ENCODE results near the gene ADPRHL1.

ADPRHL1 gene

DNA sequence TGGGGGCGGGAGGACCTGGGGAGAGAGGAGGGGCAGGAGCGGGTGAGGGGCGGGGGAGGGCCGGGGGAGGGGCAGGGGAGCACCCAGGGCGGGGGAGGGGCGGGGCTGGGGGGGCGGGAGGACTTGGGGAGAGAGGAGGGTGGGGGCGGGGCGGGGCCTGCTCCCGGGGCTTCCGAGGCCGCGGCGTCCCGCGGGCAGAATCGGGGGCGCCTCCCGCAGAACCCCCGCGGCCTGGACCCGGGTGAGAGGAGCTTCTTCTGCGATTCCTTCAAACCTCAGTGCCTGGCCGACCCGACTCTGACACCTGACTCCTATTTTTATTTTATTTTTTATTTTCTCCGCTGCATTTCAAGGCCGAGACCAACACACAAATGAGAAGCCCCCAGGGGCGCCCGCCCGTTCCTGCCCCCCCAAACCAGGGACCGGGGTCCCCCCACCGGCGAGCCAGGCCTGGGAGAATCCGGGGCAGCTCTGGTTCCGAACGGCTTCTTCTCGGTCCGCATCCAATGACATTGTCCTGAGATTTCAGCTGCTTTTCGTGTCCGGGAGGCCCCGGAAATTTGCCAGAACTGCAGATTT, 88.9 kb downstream of the ADPRHL1 start:
- Mint-ChIP-seq H3K4me3 (peak overlapping the region; percentile 33), H3K36me3 (ENCODE audit: insufficient read depth) (no peaks in the 10 kb centered on the region)
- DNase-seq, result no peak

DNA sequence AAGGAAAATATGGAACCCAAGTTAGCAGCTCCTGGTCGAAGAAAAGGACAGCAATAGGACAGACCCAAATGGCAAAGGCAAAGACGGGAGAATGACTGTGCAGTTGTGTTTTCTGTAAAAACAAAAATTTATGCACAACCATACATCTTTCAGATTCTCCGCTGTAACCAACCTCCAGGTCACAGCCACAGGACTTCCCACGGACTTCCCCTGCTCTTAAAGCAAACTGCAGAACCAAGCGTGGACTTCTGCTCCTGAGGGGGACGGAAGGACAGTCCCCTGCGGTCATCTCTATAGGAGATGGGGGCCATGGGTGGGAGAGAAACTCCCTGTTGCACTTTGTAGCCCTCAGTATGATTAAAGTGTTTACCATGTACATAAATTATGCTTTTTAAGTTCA, 91.9 kb downstream of the ADPRHL1 start:
- H3K36me3 Mint-ChIP-seq (ENCODE audit: insufficient read depth), result no peaks in the 10 kb centered on the region
- H3K9me3 Mint-ChIP-seq, result no peaks in the 10 kb centered on the region
- peaks cover 29 to 57% of the 10 kb centered on the region in 2 donors for H3K27me3 Mint-ChIP-seq
- peaks cover 0 to 1% of the 10 kb centered on the region in 2 donors for H3K4me1 Mint-ChIP-seq (ENCODE audit: low read depth in 2 of 2)
- H3K27ac Mint-ChIP-seq, result no peak overlapping the region
- no peak for DNase-seq
- H3K4me3 Mint-ChIP-seq, result no peak overlapping the region
- peak; percentile 27 for ATAC-seq (replicated peaks)

More for the DNA sequence above, 88.9 kb downstream of the ADPRHL1 start:
- H3K9me3 Mint-ChIP-seq, result no peaks in the 10 kb centered on the region
- peaks cover 0 to 1% of the 10 kb centered on the region in 2 donors for H3K4me1 Mint-ChIP-seq (ENCODE audit: low read depth in 2 of 2)
- peaks cover 23 to 56% of the 10 kb centered on the region in 2 donors for H3K27me3 Mint-ChIP-seq
- no peak for ATAC-seq (replicated peaks)
- no peak overlapping the region for H3K27ac Mint-ChIP-seq

DNA sequence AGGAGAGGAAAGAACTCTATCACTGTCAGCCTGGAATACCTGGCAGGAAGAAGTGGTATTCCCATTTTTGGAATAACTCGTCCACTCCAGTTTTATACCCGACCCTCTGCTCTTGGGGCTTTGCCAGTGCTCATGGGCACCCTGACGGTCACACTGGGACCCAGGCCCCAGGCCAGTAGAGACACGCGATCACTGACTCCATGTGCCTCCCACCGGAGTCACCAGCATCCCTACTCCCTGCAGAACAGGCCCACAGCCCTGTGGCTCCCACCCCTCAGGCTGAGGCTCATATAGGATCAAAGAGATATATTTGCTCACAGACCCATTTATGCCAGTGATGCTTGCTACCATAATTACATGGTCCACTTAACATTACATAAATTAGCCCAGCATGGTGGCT, 92.8 kb downstream of the ADPRHL1 start:
- no peak for DNase-seq
- H3K4me1 Mint-ChIP-seq (ENCODE audit: low read depth in 2 of 2), result peaks cover 0 to 1% of the 10 kb centered on the region in 2 donors
- H3K36me3 Mint-ChIP-seq (ENCODE audit: insufficient read depth), result no peaks in the 10 kb centered on the region
- no peaks in the 10 kb centered on the region for H3K9me3 Mint-ChIP-seq
- H3K27ac Mint-ChIP-seq, result no peak overlapping the region
- no peak for ATAC-seq (replicated peaks)
- no peak overlapping the region for H3K4me3 Mint-ChIP-seq
- H3K27me3 Mint-ChIP-seq, result peaks cover 27 to 53% of the 10 kb centered on the region in 2 donors

DNA sequence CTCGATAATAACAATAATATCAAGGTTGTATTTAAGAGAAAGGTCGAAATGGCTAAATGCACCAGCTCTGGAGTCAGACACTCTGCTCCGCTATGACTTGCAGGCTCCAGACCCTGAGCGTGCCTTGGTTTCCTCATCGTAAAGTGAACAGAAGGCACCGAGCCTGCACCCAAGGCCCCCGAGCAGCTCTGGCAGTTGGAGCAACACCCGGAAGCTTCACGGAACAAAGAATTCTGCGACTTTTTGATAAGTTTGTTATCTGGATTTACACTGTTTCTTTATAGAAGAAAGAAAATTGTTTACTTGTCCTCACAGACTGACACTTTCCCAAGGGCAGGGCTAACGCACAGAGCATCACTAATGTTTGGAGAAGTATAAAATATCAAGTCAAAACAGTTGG, 93.7 kb downstream of the ADPRHL1 start:
- Mint-ChIP-seq H3K4me1 (ENCODE audit: low read depth in 2 of 2) (no peaks in the 10 kb centered on the region), H3K9me3 (no peaks in the 10 kb centered on the region), H3K27me3 (peaks cover 26 to 52% of the 10 kb centered on the region in 2 donors), H3K4me3 (no peak overlapping the region), H3K27ac (no peak overlapping the region), H3K36me3 (ENCODE audit: insufficient read depth) (no peaks in the 10 kb centered on the region)
- no peak for DNase-seq
- ATAC-seq (replicated peaks), result no peak

DNA sequence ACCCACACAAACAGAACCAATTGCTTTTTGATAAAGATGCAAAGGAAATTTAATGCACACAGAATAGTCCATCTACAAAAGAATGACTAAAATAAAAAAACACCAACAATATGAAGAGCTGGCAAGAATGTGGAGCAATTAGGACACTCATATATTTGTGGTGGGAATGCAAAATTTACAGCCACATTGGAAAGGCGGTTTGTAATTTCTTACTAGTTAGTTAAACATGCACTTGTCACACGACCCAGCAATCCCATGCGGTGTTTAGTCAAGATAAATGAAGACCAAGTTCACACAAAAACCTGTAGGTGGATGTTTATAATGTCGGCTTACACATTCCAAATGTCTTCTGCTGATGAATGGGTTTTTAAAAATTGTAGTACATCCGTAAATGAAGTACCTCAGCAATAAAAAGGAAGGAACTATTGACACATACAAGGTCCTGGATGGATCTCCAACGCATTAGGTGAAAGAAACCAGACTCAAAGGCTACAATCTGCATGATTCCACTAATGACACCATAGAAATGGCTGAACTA, 94.6 kb downstream of the ADPRHL1 start:
- ATAC-seq (replicated peaks) (no peak), DNase-seq (no peak)
- no peak overlapping the region for H3K4me3 Mint-ChIP-seq
- peaks cover 26 to 53% of the 10 kb centered on the region in 2 donors for H3K27me3 Mint-ChIP-seq
- no peaks in the 10 kb centered on the region for H3K4me1 Mint-ChIP-seq (ENCODE audit: low read depth in 2 of 2)
- no peaks in the 10 kb centered on the region for H3K36me3 Mint-ChIP-seq (ENCODE audit: insufficient read depth)
- no peak overlapping the region for H3K27ac Mint-ChIP-seq
- no peaks in the 10 kb centered on the region for H3K9me3 Mint-ChIP-seq

DNA sequence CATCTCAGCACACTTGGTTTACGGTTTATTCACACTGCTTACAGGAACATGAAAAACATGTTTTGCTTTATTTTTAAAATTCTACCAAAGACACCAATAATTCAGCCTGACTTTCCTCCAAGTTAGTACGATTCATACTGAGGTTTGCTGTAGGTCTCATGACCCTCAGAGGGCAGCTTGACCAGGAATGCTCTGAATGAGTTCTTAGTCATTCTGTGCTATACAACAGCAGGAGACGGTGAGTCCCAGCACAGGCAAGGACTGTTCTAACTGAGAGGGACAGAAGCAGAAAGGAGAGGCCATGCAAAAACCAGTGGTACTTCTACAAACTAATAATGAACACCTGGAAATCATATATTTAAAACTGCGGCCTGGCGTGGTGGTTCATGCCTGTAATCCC, 95.8 kb downstream of the ADPRHL1 start:
- H3K4me3 Mint-ChIP-seq, result no peak overlapping the region
- H3K27me3 Mint-ChIP-seq, result peaks cover 22 to 54% of the 10 kb centered on the region in 2 donors
- H3K36me3 Mint-ChIP-seq (ENCODE audit: insufficient read depth), result no peaks in the 10 kb centered on the region
- H3K9me3 Mint-ChIP-seq, result no peaks in the 10 kb centered on the region
- H3K27ac Mint-ChIP-seq, result no peak overlapping the region
- no peak for DNase-seq
- H3K4me1 Mint-ChIP-seq (ENCODE audit: low read depth in 2 of 2), result no peaks in the 10 kb centered on the region
- ATAC-seq (replicated peaks), result no peak

DNA sequence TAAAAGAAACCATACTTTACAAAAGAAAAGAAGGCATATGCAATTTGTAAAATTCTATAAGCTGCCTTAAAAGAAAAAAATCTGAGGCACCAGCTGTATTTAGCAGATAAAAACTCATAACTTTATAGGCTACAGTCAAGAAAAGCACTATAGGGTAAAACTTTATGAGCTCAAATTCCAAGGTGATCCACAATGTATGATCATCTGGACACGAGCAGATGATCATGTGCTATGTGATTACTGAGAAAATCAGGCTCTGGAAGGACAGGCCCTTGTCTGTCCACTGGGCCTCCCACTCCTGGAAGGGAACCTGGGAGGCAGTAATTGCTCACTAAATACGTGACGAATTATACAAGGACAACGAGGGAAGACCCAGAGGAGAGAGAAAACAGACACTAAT, 96.7 kb downstream of the ADPRHL1 start:
- Mint-ChIP-seq H3K27ac (no peak overlapping the region), H3K4me3 (no peak overlapping the region), H3K36me3 (ENCODE audit: insufficient read depth) (no peaks in the 10 kb centered on the region), H3K27me3 (peaks cover 17 to 49% of the 10 kb centered on the region in 2 donors), H3K4me1 (ENCODE audit: low read depth in 2 of 2) (no peaks in the 10 kb centered on the region), H3K9me3 (no peaks in the 10 kb centered on the region)
- ATAC-seq (replicated peaks) (no peak), DNase-seq (no peak)

DNA sequence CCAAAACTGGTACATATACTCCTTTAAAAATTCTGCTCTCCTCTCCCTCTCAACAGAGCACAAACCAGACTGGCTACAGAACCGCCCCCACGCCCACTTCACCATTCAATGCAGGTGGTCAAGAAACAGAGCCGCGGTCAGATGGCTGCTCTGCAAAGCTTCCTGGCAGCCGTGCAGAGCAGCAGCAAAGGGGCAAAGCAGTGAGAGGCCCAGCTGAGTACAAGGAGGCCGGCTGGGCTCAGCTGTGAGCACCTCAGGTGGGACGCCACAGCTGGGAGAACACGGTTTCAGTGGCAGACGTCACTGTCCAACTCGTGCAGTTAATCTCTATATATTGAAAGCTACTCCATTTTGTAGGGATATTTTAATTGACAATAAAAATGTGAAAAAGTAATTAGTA, 97.7 kb downstream of the ADPRHL1 start:
- peaks cover 15 to 50% of the 10 kb centered on the region in 2 donors for H3K27me3 Mint-ChIP-seq
- H3K27ac Mint-ChIP-seq, result no peak overlapping the region
- no peak for DNase-seq
- no peaks in the 10 kb centered on the region for H3K4me1 Mint-ChIP-seq (ENCODE audit: low read depth in 2 of 2)
- H3K4me3 Mint-ChIP-seq, result no peak overlapping the region
- no peak for ATAC-seq (replicated peaks)
- H3K9me3 Mint-ChIP-seq, result no peaks in the 10 kb centered on the region
- no peaks in the 10 kb centered on the region for H3K36me3 Mint-ChIP-seq (ENCODE audit: insufficient read depth)

DNA sequence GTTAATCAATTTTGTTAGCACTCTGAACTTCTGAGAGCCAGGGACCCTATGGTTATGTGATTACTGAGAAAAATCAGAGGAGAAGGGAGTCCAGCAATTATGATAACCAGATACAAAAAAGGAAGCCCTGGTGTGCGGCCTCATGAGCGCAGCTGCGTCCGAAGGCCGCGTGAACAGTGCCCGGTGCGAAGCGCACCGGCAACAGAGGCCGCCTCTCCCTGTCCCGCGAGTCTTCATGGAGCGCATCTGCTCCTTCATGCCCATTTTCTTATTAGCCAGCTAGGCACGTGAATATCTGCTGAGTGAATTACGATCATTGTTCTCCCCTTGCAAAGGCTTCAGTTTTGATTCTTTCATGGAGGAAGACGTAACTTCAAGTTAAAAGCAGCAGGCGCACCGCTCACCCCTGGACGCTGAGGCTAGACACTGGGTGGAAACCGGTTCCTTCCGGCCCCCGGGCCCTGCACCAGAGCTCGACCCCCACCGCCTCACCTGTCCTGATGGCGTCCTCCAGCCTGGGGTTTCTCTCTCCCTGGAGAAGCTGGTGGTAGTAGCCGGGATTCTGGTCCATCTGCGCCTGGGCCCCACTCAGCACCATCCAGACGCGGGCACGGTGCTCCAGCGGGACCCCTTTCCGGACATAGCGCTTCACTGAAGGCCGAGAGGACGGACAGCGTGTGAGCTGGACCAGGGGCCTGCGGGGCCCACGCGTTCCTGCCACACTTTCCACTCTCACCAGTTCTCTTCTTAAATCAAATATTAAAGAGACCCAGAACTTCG, 98.3 kb downstream of the ADPRHL1 start:
- H3K9me3 Mint-ChIP-seq, result no peaks in the 10 kb centered on the region
- no peaks in the 10 kb centered on the region for H3K4me1 Mint-ChIP-seq (ENCODE audit: low read depth in 2 of 2)
- no peaks in the 10 kb centered on the region for H3K36me3 Mint-ChIP-seq (ENCODE audit: insufficient read depth)
- ATAC-seq (replicated peaks), result no peak
- no peak for DNase-seq
- peaks cover 21 to 50% of the 10 kb centered on the region in 2 donors for H3K27me3 Mint-ChIP-seq
- H3K27ac Mint-ChIP-seq, result no peak overlapping the region
- H3K4me3 Mint-ChIP-seq, result no peak overlapping the region

DNA sequence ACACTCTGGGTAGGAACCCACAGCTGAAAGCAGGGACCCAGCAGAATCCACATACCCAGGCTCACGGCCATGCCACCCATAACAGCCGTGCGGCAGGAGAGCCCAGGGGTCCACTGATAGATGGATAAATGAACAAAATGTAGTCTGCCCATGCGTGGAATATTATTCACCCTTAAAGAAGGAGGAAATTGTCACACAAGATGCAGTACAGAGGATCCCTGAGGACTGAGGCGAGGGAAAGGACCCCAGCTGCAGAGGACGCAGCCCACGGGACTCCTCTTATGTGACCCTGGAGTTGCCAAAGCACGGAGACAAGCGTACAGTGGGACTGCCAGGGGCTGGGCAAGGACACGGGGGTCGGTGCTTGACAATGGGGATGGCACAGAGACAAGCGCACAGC, 100.0 kb downstream of the ADPRHL1 start:
- Mint-ChIP-seq H3K27me3 (peaks cover 15 to 37% of the 10 kb centered on the region in 2 donors), H3K27ac (no peak overlapping the region), H3K4me3 (no peak overlapping the region), H3K4me1 (ENCODE audit: low read depth in 2 of 2) (no peaks in the 10 kb centered on the region), H3K36me3 (ENCODE audit: insufficient read depth) (no peaks in the 10 kb centered on the region), H3K9me3 (no peaks in the 10 kb centered on the region)
- no peak for ATAC-seq (replicated peaks)
- DNase-seq, result no peak

DNA sequence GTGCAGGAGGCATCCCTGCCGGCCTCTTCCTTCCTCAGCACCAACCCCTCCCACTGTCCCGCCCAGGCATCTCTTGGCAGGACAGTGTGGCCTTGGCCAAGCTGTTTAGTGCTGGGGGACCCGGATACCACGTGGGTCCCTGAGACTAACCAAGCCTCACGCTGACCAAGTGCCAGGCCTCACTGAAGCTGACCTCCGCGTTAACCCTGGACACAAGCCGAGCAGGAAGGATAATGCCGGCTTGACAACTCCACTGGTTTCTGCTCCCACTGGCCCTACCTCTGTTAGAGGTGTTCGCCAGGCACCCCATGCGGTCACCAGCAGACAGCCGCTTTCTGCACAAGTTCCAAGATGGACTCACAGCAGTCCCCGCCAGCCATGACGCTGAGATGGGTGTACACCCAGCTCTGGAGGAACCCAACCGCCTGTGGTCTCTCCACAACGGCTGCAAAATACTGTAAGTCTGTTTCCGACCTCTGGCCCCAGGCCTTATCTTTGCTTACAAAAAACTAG, 101.7 kb downstream of the ADPRHL1 start:
- no peaks in the 10 kb centered on the region for H3K9me3 Mint-ChIP-seq
- H3K4me3 Mint-ChIP-seq, result no peak overlapping the region
- no peaks in the 10 kb centered on the region for H3K4me1 Mint-ChIP-seq (ENCODE audit: low read depth in 2 of 2)
- ATAC-seq (replicated peaks) (no peak), DNase-seq (no peak)
- no peak overlapping the region for H3K27ac Mint-ChIP-seq
- no peaks in the 10 kb centered on the region for H3K36me3 Mint-ChIP-seq (ENCODE audit: insufficient read depth)
- H3K27me3 Mint-ChIP-seq, result peaks cover 15 to 34% of the 10 kb centered on the region in 2 donors

DNA sequence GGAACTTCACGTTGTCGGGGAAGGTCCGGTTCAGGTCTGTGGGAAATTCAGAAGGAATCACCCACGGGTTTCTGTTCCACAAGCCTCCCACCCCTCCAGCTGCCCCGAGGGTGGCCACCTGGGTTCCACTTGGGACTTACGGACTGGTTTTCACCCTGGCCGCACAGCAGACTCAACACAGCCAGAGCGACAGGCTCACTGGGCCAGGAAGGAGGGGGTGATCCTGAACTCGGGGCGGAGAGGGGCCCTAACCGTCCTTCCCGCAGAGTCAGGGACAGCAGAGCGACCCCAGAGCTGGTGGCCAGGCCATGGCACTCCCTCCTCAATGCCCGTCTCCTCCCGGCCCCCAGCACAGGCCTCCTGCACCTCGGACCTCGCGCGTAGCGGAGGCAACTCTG, 102.4 kb downstream of the ADPRHL1 start:
- H3K4me3 Mint-ChIP-seq, result no peak overlapping the region
- H3K27me3 Mint-ChIP-seq, result peaks cover 15 to 33% of the 10 kb centered on the region in 2 donors
- DNase-seq (no peak), ATAC-seq (replicated peaks) (no peak)
- no peaks in the 10 kb centered on the region for H3K36me3 Mint-ChIP-seq (ENCODE audit: insufficient read depth)
- H3K4me1 Mint-ChIP-seq (ENCODE audit: low read depth in 2 of 2), result no peaks in the 10 kb centered on the region
- no peak overlapping the region for H3K27ac Mint-ChIP-seq
- H3K9me3 Mint-ChIP-seq, result no peaks in the 10 kb centered on the region

DNA sequence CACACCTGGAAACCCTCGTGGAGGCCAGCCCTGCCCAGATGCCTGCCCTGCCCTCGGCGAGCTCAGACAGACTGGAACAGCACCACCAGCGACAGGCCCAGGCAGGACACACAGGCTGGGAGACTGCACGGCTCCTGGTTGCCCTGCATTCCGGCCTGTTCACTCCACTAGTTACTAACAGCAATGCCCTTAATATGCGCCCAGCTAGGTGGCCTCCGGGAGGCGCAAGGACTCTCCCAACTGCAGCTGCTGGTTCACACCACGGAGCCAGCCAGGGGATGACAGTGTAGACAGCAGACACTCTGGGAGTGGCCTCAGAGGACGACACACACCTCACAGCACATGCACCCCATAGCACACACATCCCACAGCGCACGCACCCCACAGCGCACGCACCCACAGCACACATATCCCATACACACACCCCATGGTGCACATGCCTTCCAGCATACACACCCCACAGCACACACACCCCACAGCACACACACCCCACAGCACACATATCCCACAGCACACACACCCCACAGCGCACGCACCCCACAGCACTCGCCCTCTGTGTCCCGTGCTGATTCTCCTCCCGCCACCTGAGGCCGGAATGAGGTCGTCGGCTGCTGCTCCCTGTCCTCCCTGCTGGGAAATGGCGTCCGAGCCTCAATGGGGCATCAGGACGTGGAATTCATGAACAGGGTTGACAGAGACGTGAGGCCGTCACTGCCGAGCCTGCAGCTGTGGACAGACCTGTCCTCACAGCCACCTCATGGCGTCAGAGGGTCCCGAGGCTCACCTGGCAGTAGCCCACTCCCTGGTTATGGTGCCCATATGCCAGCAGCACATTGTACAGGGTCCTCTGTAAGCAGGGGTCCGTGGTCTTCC, 103.0 kb downstream of the ADPRHL1 start:
- DNase-seq (no peak), ATAC-seq (replicated peaks) (no peak)
- peaks cover 10 to 32% of the 10 kb centered on the region in 2 donors for H3K27me3 Mint-ChIP-seq
- H3K36me3 Mint-ChIP-seq (ENCODE audit: insufficient read depth), result no peaks in the 10 kb centered on the region
- H3K9me3 Mint-ChIP-seq, result no peaks in the 10 kb centered on the region
- no peak overlapping the region for H3K4me3 Mint-ChIP-seq
- no peak overlapping the region for H3K27ac Mint-ChIP-seq
- no peaks in the 10 kb centered on the region for H3K4me1 Mint-ChIP-seq (ENCODE audit: low read depth in 2 of 2)

Data from effector memory CD8-positive, alpha-beta T cell (primary cell).